Endothelial cell of umbilical vein (primary cell): ENCODE results near the gene TLR9. TPM values are rescaled to one million over a fixed set of nuclear protein-coding genes. Genes with fewer than 3 reads are reported as not detected.

Source experiments
- BruUV-seq: library from RNA; stranded (reverse); fragments of 400-500 nt; replicated peaks from 2 replicates; lab custom pipeline; 2021; lab: Mats Ljungman, UMichigan
- CTCF ChIA-PET: fragments of 300-600, 350-600 bp; sonication (Branson Sonifier 250); formaldehyde crosslinking; loops from one replicate; lab custom pipeline; 2021; ENCODE audit warnings: antibody characterized with exemption, inconsistent platforms; lab: Charles Lee
- POLR2A ChIA-PET: fragments of 300-600, 350-600 bp; sonication (Branson Sonifier 250); formaldehyde crosslinking; loops from one replicate; lab custom pipeline; 2021; ENCODE audit warnings: antibody characterized with exemption, inconsistent platforms; lab: Charles Lee
- DNase-seq: peaks from one replicate; pipeline ENCODE4 v3.0.0-alpha.2; 2011; ENCODE audit warnings: low read depth, low spot score
- FAIRE-seq: peaks from 2 replicates; lab custom pipeline; 2011; peaks lifted over from hg19 to GRCh38; lab: Jason Lieb, UNC
- H2AFZ ChIP-seq: 2 replicates; pipeline ENCODE4 v1.6.0; 2012; ENCODE audit warnings: low read depth, low read length, control low read depth, inconsistent platforms
- H3K27ac ChIP-seq: 2 replicates; pipeline ENCODE4 v1.5.1; 2011; ENCODE audit warnings: low read depth, mild to moderate bottlenecking, control low read depth, low read length, moderate library complexity; ENCODE audit not compliant: insufficient read depth
- H3K27me3 ChIP-seq, 2 experiments: 2 replicates each; pipeline versions ENCODE4 v1.6.0 to v1.6.1; 2011; ENCODE audit warnings: low read length in 2 of 2, mixed read lengths in 1 of 2; ENCODE audit not compliant: control insufficient read depth in 2 of 2, insufficient read depth in 2 of 2
- H3K36me3 ChIP-seq, 2 experiments: 2 replicates in 1 of 2; 3 replicates in 1 of 2; pipeline ENCODE4 v1.5.1; 2011; ENCODE audit warnings: low read length in 2 of 2, mild to moderate bottlenecking in 1 of 2, moderate library complexity in 1 of 2; ENCODE audit not compliant: control insufficient read depth in 2 of 2, insufficient read depth in 2 of 2; ENCODE audit errors: extremely low read depth in 1 of 2
- H3K4me1 ChIP-seq: 3 replicates; pipeline ENCODE4 v1.5.1; 2011; ENCODE audit warnings: mild to moderate bottlenecking, low read length; ENCODE audit not compliant: control insufficient read depth, insufficient read depth; ENCODE audit errors: extremely low read depth
- H3K4me2 ChIP-seq: 2 replicates; pipeline ENCODE4 v1.6.1; 2011; ENCODE audit warnings: low read length, control low read depth, mixed read lengths; ENCODE audit not compliant: insufficient read depth
- H3K4me3 ChIP-seq, 3 experiments: fragments of 200-600 bp in 1 of 3; sonication (generic), shearing (Covaris generic) in 1 of 3; replicated peaks in 1 of 3; 2 replicates each; pipeline ENCODE4 v1.5.1; 2011 to 2016; ENCODE audit warnings: control low read depth in 3 of 3, low read length in 3 of 3, mild to moderate bottlenecking in 2 of 3, inconsistent platforms in 1 of 3, low read depth in 1 of 3, moderate library complexity in 1 of 3; ENCODE audit not compliant: insufficient read depth in 1 of 3
- H3K79me2 ChIP-seq: 2 replicates; pipeline ENCODE4 v1.6.0; 2012; ENCODE audit warnings: low read length, inconsistent platforms; ENCODE audit not compliant: control insufficient read depth, insufficient read depth
- H3K9ac ChIP-seq: replicated peaks from 2 replicates; pipeline ENCODE3; 2011; ENCODE audit warnings: low read length, control low read depth; ENCODE audit not compliant: insufficient read depth; ENCODE audit errors: extremely low read depth
- H3K9me1 ChIP-seq: replicated peaks from 3 replicates; pipeline ENCODE4 v1.6.0; 2011; ENCODE audit warnings: mild to moderate bottlenecking, low read length; ENCODE audit not compliant: control insufficient read depth, insufficient read depth; ENCODE audit errors: extremely low read depth
- H3K9me3 ChIP-seq: replicated peaks from 2 replicates; pipeline ENCODE4 v1.5.1; 2012; ENCODE audit warnings: low read length, inconsistent platforms; ENCODE audit not compliant: control insufficient read depth, insufficient read depth
- H4K20me1 ChIP-seq: replicated peaks from 2 replicates; pipeline ENCODE3; 2011; ENCODE audit warnings: mild to moderate bottlenecking, low read length; ENCODE audit not compliant: control insufficient read depth, insufficient read depth; ENCODE audit errors: extremely low read depth
- EZH2 ChIP-seq: IDR thresholded peaks from 2 replicates; pipeline ENCODE4 v1.6.1; 2012; ENCODE audit warnings: borderline replicate concordance, low read depth, mild to moderate bottlenecking, moderate library complexity, low read length, inconsistent platforms; ENCODE audit not compliant: severe bottlenecking
- FOS ChIP-seq: IDR thresholded peaks from 2 replicates; pipeline ENCODE4 v1.6.1; 2011; ENCODE audit warnings: mild to moderate bottlenecking, low read length, moderate library complexity, borderline replicate concordance; ENCODE audit not compliant: insufficient read depth
- GATA2 ChIP-seq: IDR thresholded peaks from 2 replicates; pipeline ENCODE4 v1.7.0; 2011; ENCODE audit warnings: low read depth, mild to moderate bottlenecking, moderate library complexity, mixed read lengths, low read length; ENCODE audit not compliant: insufficient read length, insufficient read depth
- JUN ChIP-seq: IDR thresholded peaks from 2 replicates; pipeline ENCODE4 v1.6.1; 2011; ENCODE audit warnings: borderline replicate concordance, low read depth; ENCODE audit not compliant: insufficient read length, insufficient read depth
- MYC ChIP-seq: IDR thresholded peaks from one replicate; pipeline ENCODE4 v1.6.1; 2011; ENCODE audit warnings: mild to moderate bottlenecking, low read depth, low read length
- POLR2A ChIP-seq: IDR thresholded peaks from 2 replicates; pipeline ENCODE4 v1.6.1; 2012; ENCODE audit warnings: low read depth, mild to moderate bottlenecking, control low read depth, low read length
- POLR2AphosphoS5 ChIP-seq: IDR thresholded peaks from 2 replicates; pipeline ENCODE4 v1.6.1; 2012; ENCODE audit warnings: low read depth, mild to moderate bottlenecking, control low read depth, low read length, moderate library complexity; ENCODE audit not compliant: insufficient read depth
- dilution Hi-C: fragments of 300-500 bp; cut with MboI; formaldehyde crosslinking; loops from one replicate; pipeline ENCODE4 v1.15.0; 2019; ENCODE audit warnings: low sequenced_read_pairs; ENCODE audit not compliant: extremely low pct_ligation_motif_present
- intact Hi-C: fragments of 100-400 bp; cut with micrococcal nuclease; formaldehyde crosslinking; loops from one replicate; pipeline ENCODE4 v1.10.0; 2022
- polyA plus RNA-seq, 4 experiments: library from polyadenylated mRNA; depleted of rRNA in 3 of 4; stranded (reverse) in 3 of 4; unstranded in 1 of 4; fragments of >200 nt; gene quantifications; 2 replicates each; pipeline versions ENCODE4 v1.2.1 to v1.2.3, GENCODE V29; 2011 to 2012; ENCODE audit warnings: missing spikeins in 1 of 4
- total RNA-seq: library from RNA; stranded (reverse); gene quantifications from 2 replicates; pipeline ENCODE4 v1.2.3, GENCODE V29; 2021
- TF ChIP-seq, protein P1 (sequence below), 2 donors: IDR thresholded peaks; 1 replicate in 1 of 2; 2 replicates in 1 of 2; pipeline ENCODE4 v1.5.1; 2011; ENCODE audit warnings: low read length in 2 of 2, mild to moderate bottlenecking in 2 of 2, moderate library complexity in 2 of 2, control low read depth in 1 of 2, inconsistent platforms in 1 of 2, low read depth in 1 of 2; ENCODE audit not compliant: insufficient read depth in 1 of 2; ENCODE audit errors: extremely low read depth in 1 of 2
- TF ChIP-seq, protein P2 (sequence below): IDR thresholded peaks from 2 replicates; pipeline ENCODE4 v1.6.1; 2011; ENCODE audit not compliant: insufficient read depth, insufficient read length

Gene TLR9
- total and polyA plus RNA-seq, 2 donors (not counting 3 experiments of a cell fraction or from before 2014, with no cell fraction given), result not detected

DNA sequence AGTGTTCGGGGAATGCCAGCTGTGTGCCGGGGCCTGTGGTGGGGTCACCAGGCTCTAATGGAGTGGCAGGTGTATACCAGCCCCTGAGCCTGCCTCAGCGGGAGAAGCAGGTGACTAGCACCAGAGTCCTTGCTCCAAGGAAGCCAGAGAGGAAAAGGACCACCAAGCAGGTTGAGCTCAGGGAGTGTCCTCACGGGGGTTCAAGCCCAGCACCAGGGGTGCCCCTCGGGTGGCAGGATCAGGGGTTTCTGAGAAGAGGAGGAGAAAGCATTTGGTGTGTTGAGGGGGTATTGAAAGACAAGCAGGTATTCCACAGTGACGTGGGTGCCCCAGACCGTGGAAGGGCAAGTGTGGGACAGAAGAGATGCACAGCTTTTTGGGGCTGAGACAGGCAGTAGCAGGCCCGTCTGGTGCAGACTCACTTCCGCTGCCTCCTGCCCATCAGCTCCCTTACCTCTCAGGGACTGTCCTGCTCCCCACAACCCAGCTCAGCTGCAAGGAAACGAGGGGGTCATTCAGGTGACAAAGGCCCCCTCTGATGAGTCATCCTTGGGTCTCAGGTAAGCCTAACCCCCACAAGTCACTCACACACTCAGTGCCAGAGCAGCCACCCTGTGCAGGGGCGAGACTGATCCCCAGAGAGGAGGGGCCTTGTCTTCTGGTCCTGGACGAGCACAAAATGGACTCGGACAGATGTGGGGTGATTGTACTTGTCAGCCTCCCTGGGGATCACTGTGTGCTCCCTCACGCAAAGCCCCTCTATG is 49.8 kb downstream of the TLR9 start:
- Histone ChIP-seq H3K27ac (no peak overlapping the region), H3K79me2 (no peaks in the 10 kb centered on the region), H3K27me3 (peaks cover 0 to 4% of the 10 kb centered on the region in 2 experiments), H3K4me1 (no peaks in the 10 kb centered on the region), H3K4me3 (no peak overlapping the region), H3K9me3 (no peaks in the 10 kb centered on the region), H4K20me1 (no peaks in the 10 kb centered on the region), H3K4me2 (no peak overlapping the region), H2AFZ (no peak overlapping the region), H3K9ac (no peak overlapping the region), H3K36me3 (no peaks in the 10 kb centered on the region), H3K9me1 (no peaks in the 10 kb centered on the region)
- FAIRE-seq (no peak), DNase-seq (no peak)
- dilution Hi-C loops (no loop called here), intact Hi-C loops (no loop called here)
- CTCF ChIA-PET, result interaction anchor here (1.2 kb wide), 1 partner anchor 8 kb away, joined by 3 read pairs; no protein-coding TSS in a partner anchor
- TF ChIP-seq POLR2A (no peak), GATA2 (no peak), POLR2AphosphoS5 (no peak)
- TF ChIP-seq, protein P1, sequence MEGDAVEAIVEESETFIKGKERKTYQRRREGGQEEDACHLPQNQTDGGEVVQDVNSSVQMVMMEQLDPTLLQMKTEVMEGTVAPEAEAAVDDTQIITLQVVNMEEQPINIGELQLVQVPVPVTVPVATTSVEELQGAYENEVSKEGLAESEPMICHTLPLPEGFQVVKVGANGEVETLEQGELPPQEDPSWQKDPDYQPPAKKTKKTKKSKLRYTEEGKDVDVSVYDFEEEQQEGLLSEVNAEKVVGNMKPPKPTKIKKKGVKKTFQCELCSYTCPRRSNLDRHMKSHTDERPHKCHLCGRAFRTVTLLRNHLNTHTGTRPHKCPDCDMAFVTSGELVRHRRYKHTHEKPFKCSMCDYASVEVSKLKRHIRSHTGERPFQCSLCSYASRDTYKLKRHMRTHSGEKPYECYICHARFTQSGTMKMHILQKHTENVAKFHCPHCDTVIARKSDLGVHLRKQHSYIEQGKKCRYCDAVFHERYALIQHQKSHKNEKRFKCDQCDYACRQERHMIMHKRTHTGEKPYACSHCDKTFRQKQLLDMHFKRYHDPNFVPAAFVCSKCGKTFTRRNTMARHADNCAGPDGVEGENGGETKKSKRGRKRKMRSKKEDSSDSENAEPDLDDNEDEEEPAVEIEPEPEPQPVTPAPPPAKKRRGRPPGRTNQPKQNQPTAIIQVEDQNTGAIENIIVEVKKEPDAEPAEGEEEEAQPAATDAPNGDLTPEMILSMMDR (IDR thresholded peaks at IDR 0.05; ENCODE audit: extremely low read depth in 1 of 2, insufficient read depth in 1 of 2, low read depth in 1 of 2, low read length in 2 of 2), result no peak
- POLR2A ChIA-PET, result no interaction called here
- BruUV-seq, result no TSS peak

DNA sequence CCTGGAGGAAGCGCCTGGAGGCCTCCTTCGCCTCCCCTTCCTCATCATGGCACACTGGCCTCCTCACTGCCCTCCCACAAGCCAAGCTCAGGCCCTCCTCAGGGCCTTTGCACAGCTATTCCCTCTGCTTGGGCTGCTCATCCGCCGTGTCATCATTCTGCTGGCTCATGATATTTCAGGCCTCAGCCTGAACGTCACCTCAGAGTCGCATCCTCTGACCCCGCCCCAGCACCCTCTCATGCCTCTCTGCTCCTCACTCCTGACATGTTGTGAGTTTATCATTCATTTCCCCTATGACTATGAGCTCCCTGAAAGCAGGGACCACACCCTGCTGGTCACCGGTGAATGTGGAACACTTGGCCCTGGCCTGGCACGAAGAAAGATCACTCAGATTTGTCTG is 50.5 kb downstream of the TLR9 start:
- Histone ChIP-seq H3K4me1 (no peaks in the 10 kb centered on the region), H3K9me3 (no peaks in the 10 kb centered on the region), H3K36me3 (no peaks in the 10 kb centered on the region), H3K9me1 (no peaks in the 10 kb centered on the region), H3K4me3 (no peak overlapping the region), H2AFZ (no peak overlapping the region), H3K27me3 (peaks cover 0 to 4% of the 10 kb centered on the region in 2 experiments), H4K20me1 (no peaks in the 10 kb centered on the region), H3K9ac (no peak overlapping the region), H3K79me2 (no peaks in the 10 kb centered on the region), H3K4me2 (no peak overlapping the region), H3K27ac (no peak overlapping the region)
- dilution Hi-C loops (no loop called here), intact Hi-C loops (no loop called here)
- DNase-seq (no peak), FAIRE-seq (no peak)
- TF ChIP-seq, protein P1 (IDR thresholded peaks at IDR 0.05; ENCODE audit: extremely low read depth in 1 of 2, insufficient read depth in 1 of 2, low read depth in 1 of 2, low read length in 2 of 2), result no peak
- TF ChIP-seq, protein P2, sequence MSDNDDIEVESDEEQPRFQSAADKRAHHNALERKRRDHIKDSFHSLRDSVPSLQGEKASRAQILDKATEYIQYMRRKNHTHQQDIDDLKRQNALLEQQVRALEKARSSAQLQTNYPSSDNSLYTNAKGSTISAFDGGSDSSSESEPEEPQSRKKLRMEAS, result no peak
- TF ChIP-seq FOS (no peak), MYC (no peak), POLR2AphosphoS5 (no peak), POLR2A (no peak), GATA2 (no peak), JUN (no peak), EZH2 (no peak)
- CTCF ChIA-PET, result interaction anchor here (1.2 kb wide), 1 partner anchor 9 kb away, joined by 3 read pairs; no protein-coding TSS in a partner anchor
- POLR2A ChIA-PET, result no interaction called here
- BruUV-seq, result no TSS peak
